ENCODE results near the gene BPIFB3.

The BPIFB3 gene

GRCh38 chr20:33010133-33010504 is 43.6 kb upstream of the BPIFB3 start:
- no peaks in the 10 kb centered on the region for H3K9me3 ChIP-seq (ENCODE audit: severe bottlenecking)
- H3K36me3 ChIP-seq (ENCODE audit: low read depth): no peaks in the 10 kb centered on the region
- H3K27ac ChIP-seq (ENCODE audit: poor library complexity, severe bottlenecking): no peak overlapping the region
- H3K4me1 ChIP-seq (ENCODE audit: insufficient read depth, poor library complexity, severe bottlenecking): no peaks in the 10 kb centered on the region
- H3K27me3 ChIP-seq (ENCODE audit: insufficient read depth, poor library complexity, severe bottlenecking): peaks cover 36% of the 10 kb centered on the region
- ATAC-seq (ENCODE audit: low read depth): no peak
- no peak overlapping the region for H3K4me3 ChIP-seq (ENCODE audit: severe bottlenecking)
- no peak for TF ChIP-seq CTCF (IDR thresholded peaks at IDR 0.05; ENCODE audit: poor library complexity, severe bottlenecking)
- DNase-seq (ENCODE audit: low spot score): no peak

- Histone ChIP-seq H3K27me3 (ENCODE audit: insufficient read depth, poor library complexity, severe bottlenecking) (peaks cover 36% of the 10 kb centered on the region), H3K27ac (ENCODE audit: poor library complexity, severe bottlenecking) (no peak overlapping the region), H3K36me3 (ENCODE audit: low read depth) (no peaks in the 10 kb centered on the region), H3K9me3 (ENCODE audit: severe bottlenecking) (no peaks in the 10 kb centered on the region), H3K4me1 (ENCODE audit: insufficient read depth, poor library complexity, severe bottlenecking) (no peaks in the 10 kb centered on the region), H3K4me3 (ENCODE audit: severe bottlenecking) (no peak overlapping the region)
- TF ChIP-seq CTCF (IDR thresholded peaks at IDR 0.05; ENCODE audit: poor library complexity, severe bottlenecking): no peak
- ATAC-seq (ENCODE audit: low read depth) (no peak), DNase-seq (ENCODE audit: low spot score) (no peak)
Observed at GRCh38 chr20:33010674-33011449, 42.8 kb upstream of the BPIFB3 start.

- peaks cover 43% of the 10 kb centered on the region for H3K27me3 ChIP-seq (ENCODE audit: insufficient read depth, poor library complexity, severe bottlenecking)
- ATAC-seq (ENCODE audit: low read depth): no peak
- H3K4me3 ChIP-seq (ENCODE audit: severe bottlenecking): no peak overlapping the region
- no peaks in the 10 kb centered on the region for H3K36me3 ChIP-seq (ENCODE audit: low read depth)
- no peaks in the 10 kb centered on the region for H3K4me1 ChIP-seq (ENCODE audit: insufficient read depth, poor library complexity, severe bottlenecking)
- no peaks in the 10 kb centered on the region for H3K9me3 ChIP-seq (ENCODE audit: severe bottlenecking)
- no peak overlapping the region for H3K27ac ChIP-seq (ENCODE audit: poor library complexity, severe bottlenecking)
- no peak for DNase-seq (ENCODE audit: low spot score)
- TF ChIP-seq CTCF (IDR thresholded peaks at IDR 0.05; ENCODE audit: poor library complexity, severe bottlenecking): no peak
Observed at GRCh38 chr20:33012327-33013189, 41.1 kb upstream of the BPIFB3 start.

GRCh38 chr20:33013701-33014326 is 39.9 kb upstream of the BPIFB3 start:
- peaks cover 46% of the 10 kb centered on the region for H3K27me3 ChIP-seq (ENCODE audit: insufficient read depth, poor library complexity, severe bottlenecking)
- no peak for ATAC-seq (ENCODE audit: low read depth)

More at GRCh38 chr20:33013701-33014326, 39.9 kb upstream of the BPIFB3 start:
- Histone ChIP-seq H3K27ac (ENCODE audit: poor library complexity, severe bottlenecking) (no peak overlapping the region), H3K4me3 (ENCODE audit: severe bottlenecking) (no peak overlapping the region), H3K4me1 (ENCODE audit: insufficient read depth, poor library complexity, severe bottlenecking) (no peaks in the 10 kb centered on the region), H3K9me3 (ENCODE audit: severe bottlenecking) (no peaks in the 10 kb centered on the region), H3K36me3 (ENCODE audit: low read depth) (no peaks in the 10 kb centered on the region)
- no peak for DNase-seq (ENCODE audit: low spot score)
- no peak for TF ChIP-seq CTCF (IDR thresholded peaks at IDR 0.05; ENCODE audit: poor library complexity, severe bottlenecking)
